HAP-1 (cell line): Measurements from ENCODE around the gene ZNF148.
A peak's percentile ranks its signal among the peaks of the same experiment; 100 is the strongest.
"Not testable (repeated sequence)": the region's sequence is repeated elsewhere in the genome, so short reads cannot be mapped to it uniquely, and the experiment has no call there.

Experiments used
- DNase-seq, 2 experiments: peaks; one replicate each; pipeline ENCODE4 v3.0.0-alpha.2; 2016 to 2020; ENCODE audit warnings: low spot score in 2 of 2
- H3K27me3 ChIP-seq: fragments of 250-450 bp; sonication (Bioruptor Pico); 2 replicates; pipeline ENCODE4 v1.5.1; 2020; ENCODE audit warnings: low read depth, mild to moderate bottlenecking, moderate library complexity
- H3K36me3 ChIP-seq: fragments of 250-450 bp; sonication (Bioruptor Pico); replicated peaks from 2 replicates; pipeline ENCODE4 v1.5.1; 2020; ENCODE audit warnings: mild to moderate bottlenecking
- H3K4me1 ChIP-seq: fragments of 250-450 bp; sonication (Bioruptor Pico); 2 replicates; pipeline ENCODE4 v1.5.1; 2020; ENCODE audit warnings: mild to moderate bottlenecking
- H3K4me3 ChIP-seq: fragments of 250-450 bp; sonication (Bioruptor Pico); 2 replicates; pipeline ENCODE4 v1.5.1; 2020; ENCODE audit warnings: mild to moderate bottlenecking, moderate library complexity
- H3K9me3 ChIP-seq: fragments of 250-450 bp; sonication (Bioruptor Pico); 2 replicates; pipeline ENCODE4 v1.5.1; 2020; ENCODE audit warnings: mild to moderate bottlenecking, moderate library complexity
- in situ Hi-C: fragments of 300-500 bp; cut with MboI; formaldehyde crosslinking; loops from 3 replicates; pipeline ENCODE4 v1.14.3; 2020; ENCODE audit warnings: low sequenced_read_pairs, inconsistent platforms, mixed read lengths

ZNF148 gene, protein sequence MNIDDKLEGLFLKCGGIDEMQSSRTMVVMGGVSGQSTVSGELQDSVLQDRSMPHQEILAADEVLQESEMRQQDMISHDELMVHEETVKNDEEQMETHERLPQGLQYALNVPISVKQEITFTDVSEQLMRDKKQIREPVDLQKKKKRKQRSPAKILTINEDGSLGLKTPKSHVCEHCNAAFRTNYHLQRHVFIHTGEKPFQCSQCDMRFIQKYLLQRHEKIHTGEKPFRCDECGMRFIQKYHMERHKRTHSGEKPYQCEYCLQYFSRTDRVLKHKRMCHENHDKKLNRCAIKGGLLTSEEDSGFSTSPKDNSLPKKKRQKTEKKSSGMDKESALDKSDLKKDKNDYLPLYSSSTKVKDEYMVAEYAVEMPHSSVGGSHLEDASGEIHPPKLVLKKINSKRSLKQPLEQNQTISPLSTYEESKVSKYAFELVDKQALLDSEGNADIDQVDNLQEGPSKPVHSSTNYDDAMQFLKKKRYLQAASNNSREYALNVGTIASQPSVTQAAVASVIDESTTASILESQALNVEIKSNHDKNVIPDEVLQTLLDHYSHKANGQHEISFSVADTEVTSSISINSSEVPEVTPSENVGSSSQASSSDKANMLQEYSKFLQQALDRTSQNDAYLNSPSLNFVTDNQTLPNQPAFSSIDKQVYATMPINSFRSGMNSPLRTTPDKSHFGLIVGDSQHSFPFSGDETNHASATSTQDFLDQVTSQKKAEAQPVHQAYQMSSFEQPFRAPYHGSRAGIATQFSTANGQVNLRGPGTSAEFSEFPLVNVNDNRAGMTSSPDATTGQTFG

DNA sequence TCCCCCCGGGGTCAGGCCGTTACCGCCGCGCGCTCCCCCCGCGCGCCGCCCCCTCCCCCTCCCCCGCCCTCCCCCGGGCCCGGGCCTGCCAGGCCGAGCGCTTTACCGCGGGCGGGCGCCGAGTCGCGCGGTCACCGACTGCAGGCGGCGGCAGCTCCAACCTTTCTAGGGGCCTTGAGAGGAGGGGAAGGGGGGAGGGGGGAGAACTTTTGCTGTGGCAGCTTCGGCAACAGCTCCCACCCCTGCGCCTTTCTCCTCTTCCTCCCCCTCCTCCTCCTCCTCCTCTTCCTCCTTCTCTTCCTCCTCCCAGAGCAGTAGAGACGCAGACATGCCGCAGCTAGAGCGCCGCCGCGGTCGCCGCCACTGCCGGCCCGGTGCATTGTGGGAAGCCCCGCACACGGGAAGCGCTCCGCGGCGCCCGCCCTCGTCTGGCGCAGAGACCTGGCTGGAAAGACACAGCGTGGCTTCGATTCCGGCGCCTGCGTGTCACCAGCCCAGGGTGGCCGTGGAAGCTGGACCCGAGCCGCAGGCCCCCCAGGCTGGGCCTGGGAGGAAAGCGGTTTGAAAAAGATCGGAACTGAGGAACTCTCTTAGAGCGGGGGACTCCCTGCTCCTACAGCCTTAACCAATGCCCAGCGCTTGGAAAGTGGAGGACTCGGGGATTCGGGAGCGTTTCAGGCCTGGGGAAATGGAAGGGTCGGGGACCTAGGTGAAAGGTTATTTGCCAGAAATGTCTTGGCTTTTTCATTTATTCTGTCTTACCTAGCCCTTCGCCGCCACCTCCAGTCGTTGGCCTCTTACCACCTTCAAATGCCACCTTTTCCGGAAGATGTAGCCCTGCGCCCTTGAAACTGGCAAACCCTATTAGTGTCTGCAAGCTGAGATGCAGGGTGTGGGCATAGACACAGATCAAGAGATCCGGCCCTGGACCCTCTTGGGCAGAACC, at the start of gene ZNF148:
Gene ZNF148 (minus strand): TSS at position 330 of the 946 bp plus-strand sequence. CDS start 61,685 bp downstream, outside the sequence.
- peak; percentile 83 to 92 for DNase-seq
- H3K36me3 ChIP-seq = no peaks in the 10 kb centered on the region
- H3K4me3 ChIP-seq = peak within 1 kb of the TSS; percentile 77
- peaks cover 15% of the 10 kb centered on the region for H3K4me1 ChIP-seq
- H3K9me3 ChIP-seq = no peaks in the 10 kb centered on the region
- in situ Hi-C loops = no loop called here
- no peaks in the 10 kb centered on the region for H3K27me3 ChIP-seq

- in situ Hi-C loops = no loop called here
- H3K36me3 ChIP-seq = no peaks in the 10 kb centered on the region
- no peak for DNase-seq
These were observed 43.2 kb upstream of the ZNF148 start for GRCh38 chr3:125418306-125418705.

GRCh38 chr3:125416235-125416634, 41.1 kb upstream of the ZNF148 start:
- Histone ChIP-seq H3K27me3 (no peaks in the 10 kb centered on the region), H3K4me3 (no peak overlapping the region), H3K9me3 (no peaks in the 10 kb centered on the region), H3K4me1 (peaks cover 5% of the 10 kb centered on the region), H3K36me3 (no peaks in the 10 kb centered on the region)
- in situ Hi-C loops = no loop called here
- DNase-seq = no peak

More at GRCh38 chr3:125418306-125418705, 43.2 kb upstream of the ZNF148 start:
- H3K9me3 ChIP-seq = no peaks in the 10 kb centered on the region
- no peak overlapping the region for H3K4me3 ChIP-seq
- H3K4me1 ChIP-seq = peaks cover 9% of the 10 kb centered on the region
- no peaks in the 10 kb centered on the region for H3K27me3 ChIP-seq

DNA sequence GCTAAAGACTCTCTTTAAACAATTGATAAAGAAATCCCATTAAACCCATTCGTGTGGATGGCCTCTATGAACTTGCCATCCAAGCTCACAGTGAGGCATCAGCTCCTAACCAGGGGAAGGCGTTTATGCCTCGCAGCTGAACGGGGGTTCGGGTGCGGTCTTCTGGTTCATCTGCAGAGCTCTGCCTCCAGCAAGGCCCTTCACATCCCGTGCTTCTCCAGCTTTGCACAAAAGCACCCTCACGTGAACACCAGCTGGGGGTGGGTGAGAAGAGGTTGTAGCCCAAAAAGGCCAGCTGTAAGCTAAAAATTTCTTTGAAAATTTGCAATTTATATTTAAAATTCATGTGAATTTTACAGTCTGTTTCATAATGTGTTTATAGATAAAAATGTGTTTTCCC, 39.5 kb upstream of the ZNF148 start:
- no peak overlapping the region for H3K4me3 ChIP-seq
- no peak for DNase-seq
- H3K9me3 ChIP-seq = no peaks in the 10 kb centered on the region
- peaks cover 5% of the 10 kb centered on the region for H3K4me1 ChIP-seq
- H3K36me3 ChIP-seq = no peaks in the 10 kb centered on the region
- in situ Hi-C loops = no loop called here
- peaks cover under 1% of the 10 kb centered on the region; the same call in 1 of the 2 replicates for H3K27me3 ChIP-seq

DNA sequence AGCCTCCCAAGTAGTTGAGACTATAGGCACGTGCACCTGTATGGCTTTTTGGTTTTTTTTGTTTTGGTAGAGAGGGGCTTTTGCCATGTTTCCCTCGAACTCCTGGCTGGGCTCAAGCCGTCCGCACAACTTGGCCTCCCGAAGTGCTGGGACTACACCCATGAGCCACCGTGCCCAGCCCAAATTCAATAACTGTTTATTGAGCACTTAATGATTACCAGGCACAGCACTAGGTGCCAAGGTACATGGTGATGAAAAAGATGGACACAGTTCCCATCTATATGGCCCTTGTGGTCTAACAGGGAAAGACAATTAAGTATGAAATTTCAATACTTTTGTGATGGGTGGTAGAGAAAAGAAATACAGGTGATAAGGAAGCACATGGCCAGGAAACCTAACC, 35.8 kb upstream of the ZNF148 start:
- Histone ChIP-seq H3K27me3 (peaks cover 8% of the 10 kb centered on the region), H3K36me3 (no peaks in the 10 kb centered on the region), H3K4me3 (no peak overlapping the region), H3K9me3 (peaks cover under 1% of the 10 kb centered on the region), H3K4me1 (peaks cover 13% of the 10 kb centered on the region)
- no peak for DNase-seq
- in situ Hi-C loops = no loop called here

- Histone ChIP-seq H3K36me3 (no peaks in the 10 kb centered on the region), H3K4me3 (no peak overlapping the region), H3K27me3 (peaks cover 8% of the 10 kb centered on the region), H3K9me3 (peaks cover 7% of the 10 kb centered on the region), H3K4me1 (peaks cover 27% of the 10 kb centered on the region)
- in situ Hi-C loops = no loop called here
- DNase-seq = no peak
These were observed 30.9 kb upstream of the ZNF148 start for GRCh38 chr3:125406070-125406469.

DNA sequence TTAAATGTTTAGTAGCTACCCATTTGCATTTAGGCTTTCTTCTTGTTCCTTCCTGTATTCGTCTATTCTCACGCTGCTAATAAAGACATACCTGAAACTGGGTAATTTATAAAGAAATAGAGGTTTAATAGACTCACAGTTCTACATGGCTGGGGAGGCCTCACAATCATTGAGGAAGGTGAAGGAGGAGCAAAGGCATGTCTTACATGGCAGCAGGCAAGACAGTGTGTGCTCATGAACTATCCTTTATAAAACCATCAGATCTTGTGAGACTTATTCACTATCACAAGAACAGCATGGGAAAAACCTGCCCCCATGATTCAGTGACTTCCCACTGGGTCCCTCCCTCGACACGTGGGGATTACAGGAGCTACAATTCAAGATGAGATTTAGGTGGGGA, 30.4 kb upstream of the ZNF148 start:
- DNase-seq, H3K9me3 ChIP-seq, H3K4me3 ChIP-seq, H3K36me3 ChIP-seq, in situ Hi-C loops, H3K27me3 ChIP-seq: not testable (repeated sequence)
- peaks cover 29% of the 10 kb centered on the region for H3K4me1 ChIP-seq

DNA sequence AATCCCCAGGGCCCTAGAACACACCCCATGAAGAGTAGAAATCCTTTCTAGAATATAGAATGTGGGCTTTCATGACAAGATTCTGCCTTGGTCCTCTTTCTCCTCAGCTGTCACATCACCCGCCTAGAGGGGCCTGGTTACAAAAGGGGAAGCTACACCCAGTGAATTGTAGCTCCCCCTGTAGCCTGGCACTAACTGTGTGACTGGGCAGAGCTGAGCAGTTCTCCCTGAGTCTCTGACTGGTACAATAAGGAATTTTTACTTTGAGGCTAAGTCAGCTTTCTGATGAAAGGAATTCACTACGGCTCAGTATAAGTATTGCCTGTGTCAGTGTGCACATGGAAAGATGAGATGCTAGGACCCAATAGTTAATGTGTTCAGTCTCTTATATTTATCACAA, 28.7 kb upstream of the ZNF148 start:
- H3K9me3 ChIP-seq = peaks cover 7% of the 10 kb centered on the region
- no peaks in the 10 kb centered on the region; the same call in 1 of the 2 replicates for H3K27me3 ChIP-seq
- peaks cover 29% of the 10 kb centered on the region for H3K4me1 ChIP-seq
- H3K36me3 ChIP-seq = no peaks in the 10 kb centered on the region
- H3K4me3 ChIP-seq = no peak overlapping the region
- no peak for DNase-seq
- in situ Hi-C loops = no loop called here

- Histone ChIP-seq H3K27me3 (peaks cover 3% of the 10 kb centered on the region; the same call in 1 of the 2 replicates), H3K36me3 (no peaks in the 10 kb centered on the region), H3K4me3 (no peak overlapping the region), H3K4me1 (peaks cover 24% of the 10 kb centered on the region), H3K9me3 (peaks cover 7% of the 10 kb centered on the region)
- DNase-seq = peak; percentile 49 to 79
- in situ Hi-C loops = no loop called here
These were observed 27.5 kb upstream of the ZNF148 start for GRCh38 chr3:125402639-125403038.

DNA sequence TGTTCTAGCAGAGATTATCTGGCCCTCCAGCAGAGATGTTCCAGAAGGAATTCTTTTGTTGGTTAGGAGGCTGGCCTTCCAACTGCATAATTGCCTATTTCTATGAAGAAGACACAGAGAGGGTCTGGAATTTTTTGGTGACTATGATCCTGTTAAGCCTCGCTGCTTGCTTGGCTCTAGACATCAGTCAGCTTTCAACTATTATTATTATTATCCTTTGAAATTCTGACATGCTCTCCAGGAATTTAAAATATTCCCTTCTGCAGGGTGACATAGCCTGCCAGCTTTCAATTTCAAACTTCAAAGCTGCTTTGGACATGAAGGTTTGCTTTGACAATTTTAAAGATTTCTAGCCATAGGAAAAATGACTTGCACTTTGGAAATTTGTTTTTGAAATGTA, 26.3 kb upstream of the ZNF148 start:
- H3K4me1 ChIP-seq = peaks cover 21% of the 10 kb centered on the region
- H3K36me3 ChIP-seq = no peaks in the 10 kb centered on the region
- peaks cover 3% of the 10 kb centered on the region; the same call in 1 of the 2 replicates for H3K27me3 ChIP-seq
- H3K9me3 ChIP-seq = peaks cover 7% of the 10 kb centered on the region
- H3K4me3 ChIP-seq = no peak overlapping the region
- in situ Hi-C loops = no loop called here
- DNase-seq = no peak

DNA sequence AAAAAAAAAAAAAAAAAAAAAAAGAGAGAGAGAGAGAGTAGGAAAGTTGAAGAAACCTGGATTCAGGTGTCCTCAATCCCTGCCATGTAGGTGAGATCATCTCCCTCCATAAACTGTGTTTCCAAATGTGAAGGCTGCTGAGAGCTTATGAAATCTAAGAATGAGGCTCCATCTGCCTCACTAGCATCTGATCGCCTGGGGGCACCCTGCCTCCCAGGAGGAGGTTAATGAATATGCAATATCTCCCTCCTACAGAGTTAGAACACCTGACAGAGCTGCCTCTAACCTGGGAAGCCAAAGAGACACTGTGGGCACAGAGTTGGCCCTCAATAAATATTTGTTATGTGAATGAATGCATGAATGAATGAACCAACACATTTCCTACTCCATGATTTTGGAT, 23.8 kb upstream of the ZNF148 start:
- in situ Hi-C loops = no loop called here
- peak in 1 of 2 experiments; percentile 52 for DNase-seq

GRCh38 chr3:125395091-125395490, 20.0 kb upstream of the ZNF148 start:
- Histone ChIP-seq H3K36me3 (no peaks in the 10 kb centered on the region), H3K9me3 (no peaks in the 10 kb centered on the region), H3K4me3 (no peak overlapping the region), H3K4me1 (no peaks in the 10 kb centered on the region), H3K27me3 (peaks cover 3% of the 10 kb centered on the region; the same call in 1 of the 2 replicates)
- in situ Hi-C loops = no loop called here
- DNase-seq = no peak

More for the DNA sequence above, 23.8 kb upstream of the ZNF148 start:
- Histone ChIP-seq H3K4me1 (peaks cover 21% of the 10 kb centered on the region), H3K27me3 (peaks cover 3% of the 10 kb centered on the region; the same call in 1 of the 2 replicates), H3K36me3 (no peaks in the 10 kb centered on the region), H3K4me3 (no peak overlapping the region), H3K9me3 (no peaks in the 10 kb centered on the region)

- Histone ChIP-seq H3K36me3 (no peaks in the 10 kb centered on the region), H3K9me3 (no peaks in the 10 kb centered on the region), H3K4me3 (no peak overlapping the region), H3K27me3 (peaks cover 3% of the 10 kb centered on the region; the same call in 1 of the 2 replicates), H3K4me1 (no peaks in the 10 kb centered on the region)
- in situ Hi-C loops = no loop called here
- DNase-seq = no peak
These were observed 19.3 kb upstream of the ZNF148 start for GRCh38 chr3:125394406-125394805.
